Uterus (tissue), 2 donors: ENCODE data around the gene GRM5.
"Not testable (repeated sequence)": the region's sequence is repeated elsewhere in the genome, so short reads cannot be mapped to it uniquely, and the experiment has no call there.

Source experiments
- CTCF ChIP-seq, 4 experiments: fragments of 200-600 bp in 2 of 4; fragments of 450-650 bp in 2 of 4; sonication (generic) in 2 of 4; IDR thresholded peaks; one replicate each; pipeline ENCODE4 v1.5.1; 2016 to 2019; ENCODE audit warnings: antibody characterized with exemption in 4 of 4, mild to moderate bottlenecking in 2 of 4, moderate library complexity in 1 of 4
- POLR2A ChIP-seq, 2 donors: fragments of 450-650 bp; IDR thresholded peaks; one replicate each; pipeline ENCODE4 v1.6.1; 2016; ENCODE audit warnings: antibody characterized with exemption in 2 of 2, mild to moderate bottlenecking in 1 of 2, moderate library complexity in 1 of 2

- TF ChIP-seq CTCF, POLR2A (IDR thresholded peaks at IDR 0.05): not testable (repeated sequence)
Measured at GRCh38 chr11:89043861-89044588, 21.8 kb downstream of the GRM5 start.
